HG03280 (cell line): ENCODE measurements around the gene CCL4.
"Not testable (repeated sequence)": the region's sequence is repeated elsewhere in the genome, so short reads cannot be mapped to it uniquely, and the experiment has no call there.

ENCODE experiments used
- ATAC-seq: cut with Tn5 transposase; IDR thresholded peaks from one replicate; pipeline ENCODE4 v1.9.1; 2021; ENCODE audit warnings: mild to moderate bottlenecking, moderate library complexity; ENCODE audit not compliant: unreplicated experiment

The CCL4 gene

DNA sequence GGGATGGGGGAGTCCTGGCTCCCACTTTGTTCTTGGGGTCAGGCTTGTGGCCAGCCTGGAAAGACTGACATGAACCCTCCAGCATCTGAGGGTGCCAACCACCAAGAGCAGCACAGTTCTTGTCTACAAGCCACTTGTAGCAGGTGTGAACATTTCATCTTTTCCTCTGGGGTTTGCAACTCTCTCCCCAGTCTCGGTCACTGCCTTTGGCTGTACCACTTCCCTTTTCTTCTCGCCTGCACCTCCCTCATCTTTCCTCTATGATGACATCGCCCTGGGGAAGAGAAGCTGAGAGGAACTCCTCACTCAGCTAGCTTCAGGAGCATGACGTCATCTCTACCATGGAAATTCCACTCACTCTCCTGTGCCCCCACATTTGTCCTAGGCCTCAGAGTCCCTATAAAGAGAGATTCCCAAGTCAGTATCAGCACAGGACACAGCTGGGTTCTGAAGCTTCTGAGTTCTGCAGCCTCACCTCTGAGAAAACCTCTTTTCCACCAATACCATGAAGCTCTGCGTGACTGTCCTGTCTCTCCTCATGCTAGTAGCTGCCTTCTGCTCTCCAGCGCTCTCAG is at the start of gene CCL4:
Gene CCL4, plus strand, starts transcription at position 427 of the 575 bp plus-strand sequence. Its CDS starts 79 bp downstream, at position 506.
- peak; percentile 68 for ATAC-seq

DNA sequence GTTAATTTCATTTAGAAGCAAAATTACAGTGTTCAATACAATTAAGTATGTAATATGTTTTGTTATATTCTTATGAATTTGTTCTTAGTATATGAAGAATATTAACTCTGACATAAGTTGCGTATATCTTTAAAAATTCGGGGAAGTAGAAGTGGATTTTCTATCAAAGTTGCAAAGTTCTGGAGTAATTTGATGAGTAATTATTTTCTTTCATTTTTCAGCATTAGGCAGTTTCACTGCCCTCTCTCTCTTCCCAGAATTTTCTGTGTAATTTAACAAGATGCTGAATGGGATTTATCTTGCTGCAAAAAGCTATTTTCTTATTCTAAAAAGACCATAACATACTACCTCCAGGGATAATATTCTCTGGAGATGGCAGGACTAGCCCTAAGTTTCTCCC is 48.5 kb upstream of the CCL4 start:
- no peak for ATAC-seq

DNA sequence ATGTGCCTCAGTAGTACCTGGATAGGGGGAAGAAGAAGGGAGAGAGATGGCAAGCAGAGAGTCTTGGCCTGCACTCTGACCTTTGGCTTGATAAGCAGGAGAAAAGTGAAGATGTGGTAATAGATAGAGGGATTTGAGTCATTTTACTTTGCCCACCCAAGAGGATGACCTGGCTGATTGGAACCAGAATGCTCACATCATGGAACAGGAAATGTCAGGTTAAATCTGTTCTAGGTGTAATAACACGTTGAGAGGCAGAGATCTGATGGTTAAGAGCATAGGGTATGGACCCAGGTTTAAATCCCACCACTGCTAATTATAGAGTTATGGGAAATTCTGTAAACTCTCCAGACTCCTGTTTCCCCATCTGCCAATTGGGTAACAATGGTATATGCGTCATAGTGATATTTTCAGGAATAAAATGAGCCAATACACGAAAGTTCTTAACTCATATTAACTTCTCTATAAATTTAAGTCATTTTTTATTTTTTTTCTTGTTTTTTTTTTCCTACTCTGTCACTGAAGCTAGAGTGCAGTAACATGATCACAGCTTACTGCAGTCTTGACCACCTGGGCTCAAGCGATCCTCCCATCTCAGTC is 47.6 kb upstream of the CCL4 start:
- no peak for ATAC-seq

DNA sequence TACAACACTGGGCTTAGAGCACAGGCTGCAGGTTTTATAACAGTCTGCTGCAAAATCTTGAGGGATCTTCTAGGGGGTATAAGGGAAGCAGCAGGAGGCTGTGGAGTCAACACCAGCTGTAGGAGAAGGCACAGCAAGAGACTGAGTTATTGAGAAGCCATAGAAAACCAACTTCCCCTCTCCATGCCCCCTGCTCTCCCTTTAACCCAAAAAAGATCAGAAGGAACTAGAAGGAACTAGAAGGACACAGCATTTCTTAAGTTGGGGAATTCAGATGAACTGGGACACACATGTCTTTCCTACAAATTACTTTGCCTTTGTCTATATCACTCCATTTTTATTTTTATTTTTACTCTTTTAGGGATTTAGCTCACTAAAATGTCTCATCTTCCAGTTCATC is 45.7 kb upstream of the CCL4 start:
- ATAC-seq, result no peak

DNA sequence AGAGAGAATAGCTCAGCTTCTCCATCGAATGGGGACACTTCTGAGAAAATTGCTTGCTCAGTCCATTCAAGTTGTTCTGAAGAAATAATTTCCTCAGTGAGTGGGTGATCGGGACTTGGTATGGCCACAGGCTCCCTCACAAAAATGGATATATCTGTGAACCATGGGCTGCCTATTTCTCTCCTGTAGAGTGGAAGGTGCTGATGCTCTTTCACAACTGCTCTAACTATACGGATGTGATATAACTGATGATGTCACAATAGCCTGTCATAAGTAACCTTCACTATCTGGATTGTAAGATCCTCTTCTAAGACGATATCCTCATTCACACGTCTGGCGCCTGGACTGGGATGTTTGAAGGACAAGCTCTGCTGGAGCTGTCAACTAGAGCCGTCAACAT is 44.2 kb upstream of the CCL4 start:
- ATAC-seq, result no peak

DNA sequence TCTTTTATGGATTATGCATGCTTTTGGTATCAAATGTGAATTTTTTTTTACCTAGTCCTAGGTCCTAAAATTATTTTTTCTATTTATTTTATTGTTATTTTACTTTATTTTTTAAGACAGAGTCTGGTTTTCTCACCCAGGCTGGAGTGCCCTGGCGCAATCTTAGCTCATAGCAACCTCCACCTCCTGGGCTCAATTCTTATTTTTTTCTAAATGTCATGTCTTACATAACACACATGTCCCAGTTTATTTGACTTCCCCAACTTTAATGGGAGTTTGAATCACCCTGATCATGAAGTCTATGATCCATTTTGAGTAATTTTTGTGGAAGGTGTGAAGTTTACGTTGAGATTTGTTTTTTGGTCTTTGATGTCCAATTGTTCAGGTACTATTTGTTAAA is 42.8 kb upstream of the CCL4 start:
- no peak for ATAC-seq

DNA sequence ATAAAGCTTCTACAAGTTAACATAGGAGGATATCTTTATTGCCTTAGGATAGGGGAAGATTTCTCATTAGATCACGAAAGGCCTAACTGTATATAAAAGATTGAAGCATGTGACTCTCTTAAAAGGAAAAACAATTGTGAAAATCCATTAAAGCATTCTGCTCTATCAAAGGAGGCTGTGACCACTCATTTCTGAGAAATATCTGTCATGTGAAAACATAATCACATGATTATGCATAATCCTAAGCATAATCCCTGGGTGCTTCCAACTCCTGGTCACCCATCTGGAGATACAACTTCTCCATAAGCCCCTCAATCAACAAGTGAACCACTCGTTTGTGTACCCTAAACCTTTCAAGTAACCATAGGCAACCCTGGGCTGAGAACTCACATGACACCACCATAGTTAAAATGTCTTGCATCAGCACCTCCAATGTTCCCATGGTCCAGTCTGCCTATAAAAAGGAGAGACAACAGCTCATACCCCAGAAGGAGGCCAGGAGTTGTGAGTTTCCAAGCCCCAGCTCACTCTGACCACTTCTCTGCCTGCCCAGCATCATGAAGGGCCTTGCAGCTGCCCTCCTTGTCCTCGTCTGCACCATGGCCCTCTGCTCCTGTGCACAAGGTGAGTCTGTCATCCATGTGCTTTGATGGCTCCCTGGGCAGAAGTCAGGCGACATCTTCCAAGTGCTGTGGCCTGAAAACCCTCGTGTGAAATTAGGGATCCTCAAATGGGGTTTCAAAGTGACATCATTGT is 39.7 kb upstream of the CCL4 start, which contains the start of gene CCL18:
Gene CCL18, plus strand, starts transcription at position 487 of the 756 bp plus-strand sequence. Its CDS starts 71 bp downstream, at position 558.
- no peak for ATAC-seq

DNA sequence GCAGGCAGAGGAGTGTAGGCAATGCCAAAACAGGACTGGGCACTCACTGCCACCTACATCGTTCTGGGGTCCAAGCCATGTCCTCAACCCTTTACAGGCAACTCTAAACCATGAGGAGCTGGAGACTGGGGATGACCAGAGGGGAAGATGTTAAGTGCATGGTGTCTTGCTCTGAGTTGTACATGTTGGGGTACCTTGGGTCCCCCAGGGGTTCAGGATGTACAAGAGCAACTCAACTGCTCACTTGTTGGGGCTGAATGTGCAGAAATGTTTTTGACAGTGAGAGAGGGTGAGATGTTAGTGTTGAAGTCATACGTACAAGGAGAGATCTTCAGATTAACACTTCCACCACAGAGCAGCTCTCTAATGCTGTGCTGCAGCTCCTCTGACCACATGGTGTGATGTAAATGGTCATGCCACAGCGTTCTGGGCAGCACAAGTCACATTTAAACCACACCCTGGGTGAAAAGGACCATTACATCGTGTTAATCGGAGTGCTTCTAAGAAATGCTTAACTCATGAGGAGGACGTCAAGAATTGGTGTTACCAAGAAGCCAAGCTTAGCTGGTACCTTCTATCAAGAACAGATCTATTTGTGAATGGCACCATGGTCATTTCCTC is 37.2 kb upstream of the CCL4 start:
- no peak for ATAC-seq

DNA sequence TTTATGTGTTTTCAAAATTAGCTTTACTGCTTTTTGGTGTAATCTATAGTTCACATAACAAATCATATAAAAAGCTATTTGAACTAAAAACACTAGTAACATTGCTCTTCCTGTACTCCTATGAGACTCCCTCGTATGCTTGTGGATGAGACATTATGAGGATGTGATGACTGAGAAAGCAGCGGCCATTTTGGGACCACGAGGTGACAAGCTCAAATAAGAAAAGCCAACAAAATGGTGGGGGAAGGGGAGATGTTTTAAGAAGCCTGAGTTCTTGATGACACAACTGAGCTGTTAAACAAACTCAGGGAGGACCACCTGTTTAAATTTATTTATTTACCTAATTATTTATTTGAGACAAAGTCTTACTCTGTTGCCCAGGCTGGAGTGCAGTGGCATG is 35.1 kb upstream of the CCL4 start:
- no peak for ATAC-seq

DNA sequence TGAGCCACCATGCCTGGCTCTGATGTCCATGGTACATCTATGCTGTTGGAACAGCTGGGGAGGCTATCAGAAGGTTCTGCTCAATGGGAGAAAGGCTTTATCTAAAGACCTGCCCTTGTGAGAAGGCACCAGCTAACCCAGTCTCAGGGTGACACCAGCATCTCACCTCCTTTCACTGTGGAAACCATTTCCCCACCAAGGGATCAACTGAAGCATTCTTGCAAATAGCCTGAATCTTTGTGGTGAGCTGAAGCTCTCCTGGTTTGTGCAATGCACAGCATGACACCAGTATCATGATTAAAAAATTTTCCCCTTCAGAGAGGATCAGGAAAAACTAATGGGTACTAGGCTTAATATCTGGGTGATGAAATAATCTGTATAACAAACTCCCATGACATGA is 34.5 kb upstream of the CCL4 start:
- no peak for ATAC-seq

DNA sequence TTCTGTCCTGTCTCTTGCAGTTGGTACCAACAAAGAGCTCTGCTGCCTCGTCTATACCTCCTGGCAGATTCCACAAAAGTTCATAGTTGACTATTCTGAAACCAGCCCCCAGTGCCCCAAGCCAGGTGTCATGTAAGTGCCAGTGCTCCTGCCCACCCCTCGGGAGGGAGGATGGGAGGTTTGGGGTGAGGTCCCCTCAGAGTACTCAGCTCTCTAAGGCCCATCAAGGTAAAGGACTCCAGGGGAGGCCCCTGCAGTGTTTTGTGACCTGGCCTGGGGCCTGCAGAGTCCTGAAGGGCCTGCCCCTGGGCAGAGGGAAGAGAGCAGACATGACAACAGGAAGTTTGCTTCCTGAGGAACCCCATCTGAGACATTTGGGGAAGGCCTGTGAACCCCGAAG is 33.2 kb upstream of the CCL4 start:
- no peak for ATAC-seq

DNA sequence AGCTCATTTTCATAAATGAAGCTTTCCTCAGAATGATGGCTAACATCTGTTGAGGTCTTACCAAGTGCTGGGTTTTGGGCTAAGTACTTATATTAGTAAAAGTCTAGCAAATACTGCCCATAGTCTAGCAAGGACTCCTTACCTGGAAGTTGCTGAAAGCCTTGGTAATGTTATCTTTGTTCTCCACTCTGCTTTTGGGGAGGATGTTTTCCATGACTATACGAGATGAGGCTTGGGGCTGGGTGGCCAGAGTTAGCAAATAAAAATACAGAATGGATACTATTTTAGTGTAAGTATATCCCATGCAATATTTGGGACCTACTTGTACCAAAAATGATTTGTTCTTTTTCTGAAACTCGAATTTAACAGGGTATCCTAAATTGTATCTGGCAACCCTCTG is 31.9 kb upstream of the CCL4 start:
- no peak for ATAC-seq

DNA sequence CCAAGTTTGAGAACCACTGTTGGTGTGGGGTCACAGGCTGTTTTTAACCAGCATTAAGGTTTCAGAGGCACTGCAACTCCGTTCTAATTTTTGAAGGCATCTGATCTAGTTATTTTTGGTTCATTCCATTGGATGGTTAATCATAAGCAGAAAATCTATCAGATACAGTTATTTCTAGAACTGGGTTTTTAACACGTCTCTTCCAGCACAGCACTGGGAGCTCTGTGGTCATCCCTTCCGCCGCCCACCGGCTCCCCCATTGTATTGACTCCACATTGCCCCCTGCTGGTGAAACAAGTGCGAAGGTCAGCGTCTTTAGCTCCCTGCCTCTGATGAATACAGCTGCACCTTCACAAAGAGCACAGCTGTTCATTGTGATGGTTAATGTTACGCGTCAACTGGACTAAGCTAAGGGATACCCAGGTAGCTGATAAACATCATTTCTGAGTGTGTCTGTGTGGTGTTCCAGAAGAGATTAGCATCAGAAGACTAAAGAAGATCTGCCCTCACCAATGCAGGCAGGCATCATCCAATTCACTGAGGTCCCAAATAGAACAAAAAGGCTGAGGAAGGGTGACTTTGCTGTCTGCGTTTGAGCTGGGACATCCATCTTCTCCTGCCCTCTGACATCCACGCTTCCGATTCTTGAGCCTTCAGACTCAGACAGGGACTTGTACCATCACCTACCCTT is 31.1 kb upstream of the CCL4 start:
- no peak for ATAC-seq

DNA sequence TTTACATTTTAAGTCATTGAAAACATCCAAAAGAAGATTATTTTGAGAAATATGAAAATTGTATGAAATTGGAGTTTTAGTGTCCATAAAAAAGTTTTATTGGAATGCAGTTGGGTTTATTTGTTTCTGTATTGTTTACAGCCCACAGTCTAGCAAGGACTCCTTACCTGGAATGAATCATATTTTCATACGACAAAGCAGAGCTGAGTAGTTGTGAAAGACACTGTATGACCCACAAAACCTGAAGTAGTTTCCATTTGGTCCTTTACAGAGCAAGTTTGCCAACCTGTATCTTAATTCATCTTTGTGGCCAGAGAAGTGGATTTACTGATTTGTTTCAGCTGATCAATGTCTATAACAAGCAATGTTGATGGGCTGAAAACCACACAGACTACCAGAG is 29.3 kb upstream of the CCL4 start:
- no peak for ATAC-seq

DNA sequence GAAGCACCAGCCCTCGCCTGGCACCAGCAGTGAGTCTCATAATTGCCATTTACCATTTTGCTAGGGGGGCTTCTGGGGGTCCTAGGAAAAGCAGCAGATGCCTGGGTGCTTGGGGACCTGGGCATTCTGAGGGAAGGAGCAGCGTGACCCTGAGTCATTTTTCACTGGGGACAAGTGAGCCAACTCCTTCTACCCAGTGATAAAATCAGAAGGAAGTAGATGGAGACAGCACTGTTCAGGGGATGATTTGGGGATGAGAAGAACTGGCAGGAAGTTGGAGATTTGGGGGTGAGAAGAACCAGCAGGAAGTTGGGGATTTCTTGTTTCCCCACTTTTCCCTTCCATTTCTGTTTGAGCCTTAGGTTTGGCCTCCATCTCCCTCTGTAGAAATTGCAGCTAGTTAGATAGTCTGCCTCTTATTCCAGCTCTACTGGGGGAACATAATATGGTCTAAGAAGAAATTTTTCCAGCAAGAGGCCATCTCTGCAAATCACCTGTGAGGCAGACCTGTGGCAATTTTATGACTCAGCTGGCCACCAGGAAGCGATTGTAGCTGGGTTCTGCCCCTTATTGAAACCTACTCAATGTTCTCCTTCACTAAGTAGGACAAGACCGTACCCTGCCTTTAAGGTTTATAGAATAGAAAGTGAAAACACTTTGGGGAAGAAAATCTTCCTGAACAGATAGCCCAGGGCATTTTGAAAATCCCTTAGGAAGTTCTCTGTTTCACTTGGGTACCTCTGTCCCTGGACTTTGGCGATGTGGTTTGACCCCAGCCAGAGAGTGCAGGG is 21.8 kb upstream of the CCL4 start:
- ATAC-seq, result peak; percentile 26

DNA sequence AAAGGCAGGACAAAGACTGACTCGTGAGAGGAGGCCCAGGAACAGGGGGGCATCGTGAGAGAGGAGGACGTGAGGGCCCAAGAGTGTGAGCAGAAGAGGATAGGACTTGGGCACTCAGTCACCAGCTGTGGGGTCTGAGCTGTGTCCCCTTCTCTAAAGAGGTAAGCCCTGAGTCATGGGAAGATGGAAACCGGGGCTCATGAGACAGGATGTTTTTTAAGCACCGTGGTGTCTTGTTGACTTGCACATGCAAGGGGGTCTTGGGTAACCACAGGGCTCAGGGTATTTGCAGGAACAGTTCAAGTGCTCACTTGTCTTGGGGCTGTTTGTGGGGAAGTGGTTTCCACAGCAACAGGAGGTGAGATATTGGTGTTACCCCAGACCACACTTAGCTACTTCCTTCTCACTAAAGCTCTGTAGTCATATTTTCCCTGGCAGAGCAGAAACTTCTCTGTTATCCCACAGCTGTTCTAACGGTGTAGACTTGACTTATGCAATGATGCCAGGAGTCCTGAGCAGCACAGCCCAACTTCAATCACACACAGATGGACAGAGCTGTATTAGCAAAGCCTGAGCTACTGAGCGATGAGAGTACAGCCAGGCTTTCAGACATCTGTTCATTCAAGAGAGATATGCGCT is 21.0 kb upstream of the CCL4 start:
- peak; percentile 57 for ATAC-seq

DNA sequence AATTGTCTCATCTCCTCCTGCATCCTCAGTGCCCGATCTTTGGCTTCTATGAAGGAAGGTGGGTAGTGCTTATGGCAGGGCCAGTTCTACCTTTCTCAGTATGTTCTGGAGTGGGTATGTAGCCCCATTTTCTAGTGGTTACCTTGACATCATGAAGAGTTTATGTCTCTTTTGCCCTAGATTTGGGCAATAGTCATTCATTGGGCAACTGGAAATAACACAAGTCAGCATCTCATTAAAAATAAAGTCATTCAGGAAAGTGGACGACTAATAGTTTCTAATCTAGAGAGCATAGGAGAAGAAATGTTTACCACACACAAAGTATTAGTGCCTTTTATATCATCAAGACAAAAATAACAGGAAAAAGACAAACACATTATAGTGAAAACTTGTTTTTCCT is 19.9 kb upstream of the CCL4 start:
- not testable (repeated sequence) for ATAC-seq

DNA sequence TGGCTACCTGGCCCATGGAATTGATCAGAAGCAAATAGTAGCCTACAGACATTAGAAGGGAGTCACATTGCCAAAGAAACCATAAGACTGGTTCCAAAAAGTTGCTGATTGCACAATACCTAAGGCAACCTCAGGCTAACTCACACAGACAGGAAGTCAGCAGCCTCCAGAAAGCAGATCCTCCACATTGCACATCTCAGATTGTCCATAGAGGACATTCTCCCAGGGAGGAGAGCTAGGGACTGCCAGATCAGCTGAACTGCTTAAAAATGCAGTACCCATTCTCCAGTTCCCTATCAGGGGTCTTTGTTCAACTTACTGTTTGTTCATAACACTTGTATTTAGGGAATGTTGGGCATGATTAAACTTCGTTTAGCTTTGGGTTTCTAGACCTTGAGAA is 17.9 kb upstream of the CCL4 start:
- no peak for ATAC-seq

DNA sequence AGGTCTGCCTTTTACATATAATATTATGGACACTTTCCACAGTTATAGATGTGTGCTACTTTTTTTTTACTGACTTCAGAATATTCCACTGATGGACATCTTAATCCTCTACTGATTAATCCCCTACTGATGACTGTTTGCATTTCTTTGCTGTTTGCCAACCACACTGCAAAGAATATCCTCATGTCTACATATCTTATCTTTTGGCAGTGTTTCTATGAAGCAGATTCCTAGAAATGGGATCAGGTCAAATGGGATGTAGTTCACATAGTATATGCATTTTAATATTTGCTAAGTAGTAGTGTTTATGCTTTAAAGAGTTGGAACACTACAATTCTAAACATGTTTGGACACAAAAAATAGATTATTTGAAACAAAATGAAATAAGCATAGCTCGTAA is 16.8 kb upstream of the CCL4 start:
- ATAC-seq, result no peak

DNA sequence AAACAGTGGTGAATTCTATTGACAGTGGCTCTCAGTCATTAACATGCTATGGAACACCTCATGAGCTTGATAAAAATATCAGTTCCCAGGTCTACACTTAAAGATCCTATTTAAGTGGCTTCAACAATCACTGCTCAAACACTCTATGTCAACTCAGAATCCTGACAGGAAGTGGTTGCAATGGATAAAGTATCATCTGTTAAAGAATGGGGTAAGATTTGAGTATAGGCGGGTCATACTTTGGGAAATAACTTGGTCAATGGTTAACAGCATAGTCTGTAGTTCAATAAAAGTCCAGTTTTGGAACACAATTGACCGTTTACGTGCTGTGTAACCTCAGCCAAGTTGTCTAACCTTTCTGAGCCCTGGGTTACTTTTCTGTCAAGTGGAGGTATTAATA is 16.2 kb upstream of the CCL4 start:
- not testable (repeated sequence) for ATAC-seq
